ENCODE results near the gene CELF4.

- TF ChIP-seq CTCF (IDR thresholded peaks at IDR 0.05; ENCODE audit: insufficient read depth, low read length, poor library complexity, severe bottlenecking) (no peak), EZH2phosphoT487 (conservative IDR thresholded peaks at IDR 0.05; ENCODE audit: low read length) (no peak)
These were observed 230.2 kb downstream of the CELF4 start for GRCh38 chr18:37335409-37335736.
